G401 (cell line): ENCODE results near the gene ACVRL1. TPM values are rescaled to one million over a fixed set of nuclear protein-coding genes. Genes with fewer than 3 reads are reported as not detected.

Experiments
- DNase-seq: peaks from one replicate; pipeline ENCODE4 v3.0.0-alpha.2; 2015; ENCODE audit warnings: low spot score
- in situ Hi-C: cut with HindIII; loops from 2 replicates; pipeline ENCODE4 v1.10.0; 2016; ENCODE audit warnings: low sequenced_read_pairs, mixed read lengths
- total RNA-seq: library from RNA; depleted of rRNA; stranded (reverse); fragments of >200 nt; shearing (Covaris generic); gene quantifications from 2 replicates; pipeline ENCODE4 v1.2.3, GENCODE V29; 2014

Gene ACVRL1
- total RNA-seq, 1 experiment from 2014 or later: 2.9 TPM

GRCh38 chr12:51932218-51933076, 25.1 kb downstream of the ACVRL1 start:
- in situ Hi-C loops: no loop called here
- no peak for DNase-seq

- in situ Hi-C loops: no loop called here
- DNase-seq: no peak
Observed at GRCh38 chr12:51934080-51934479, 26.8 kb downstream of the ACVRL1 start.

- no peak for DNase-seq
- in situ Hi-C loops: no loop called here
Observed at GRCh38 chr12:51937926-51938325, 30.6 kb downstream of the ACVRL1 start.

DNA sequence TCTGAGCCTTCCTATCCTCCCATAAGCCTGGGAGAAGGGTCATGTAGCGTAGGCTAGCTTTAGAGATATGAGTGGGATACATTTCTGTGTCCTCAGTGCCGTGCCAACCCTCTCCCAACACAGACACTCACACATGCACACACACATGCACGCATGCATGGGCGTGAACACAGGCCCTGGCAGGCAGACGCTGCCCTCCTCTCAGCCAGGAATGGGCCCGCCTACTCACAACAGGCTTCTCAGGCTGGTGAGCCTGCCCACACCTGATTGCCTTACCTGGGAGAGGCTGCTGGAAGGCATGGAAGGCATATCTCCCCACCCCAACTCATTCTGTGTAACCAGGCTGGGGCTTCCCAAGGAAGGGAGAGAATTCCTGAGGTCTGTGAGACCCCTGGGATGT, 31.4 kb downstream of the ACVRL1 start:
- no peak for DNase-seq
- in situ Hi-C loops: no loop called here

- DNase-seq: no peak
Observed at GRCh38 chr12:51941011-51941581, 33.8 kb downstream of the ACVRL1 start.

GRCh38 chr12:51941604-51942003, 34.3 kb downstream of the ACVRL1 start:
- DNase-seq: no peak
- in situ Hi-C loops: no loop called here

More at GRCh38 chr12:51941011-51941581, 33.8 kb downstream of the ACVRL1 start:
- in situ Hi-C loops: no loop called here

DNA sequence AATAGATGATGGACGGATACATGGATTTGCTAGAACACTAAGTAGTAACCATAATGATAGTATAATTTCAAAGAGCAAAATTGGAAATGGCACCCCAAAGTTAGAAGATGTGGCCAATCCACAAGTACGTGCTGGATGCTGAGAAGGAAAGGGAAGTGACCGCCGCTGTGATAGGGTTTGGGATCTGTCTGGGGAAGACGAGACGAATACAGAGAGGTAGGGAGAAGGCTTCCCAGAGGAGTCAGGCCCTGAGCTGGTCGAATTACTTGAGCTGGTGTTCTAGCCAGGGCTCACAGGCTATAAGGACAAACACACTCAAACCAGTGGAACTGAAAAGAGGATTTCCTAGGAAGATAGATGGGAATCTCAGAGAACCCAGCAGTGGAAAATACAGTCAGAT, 34.8 kb downstream of the ACVRL1 start:
- no peak for DNase-seq
- in situ Hi-C loops: no loop called here

DNA sequence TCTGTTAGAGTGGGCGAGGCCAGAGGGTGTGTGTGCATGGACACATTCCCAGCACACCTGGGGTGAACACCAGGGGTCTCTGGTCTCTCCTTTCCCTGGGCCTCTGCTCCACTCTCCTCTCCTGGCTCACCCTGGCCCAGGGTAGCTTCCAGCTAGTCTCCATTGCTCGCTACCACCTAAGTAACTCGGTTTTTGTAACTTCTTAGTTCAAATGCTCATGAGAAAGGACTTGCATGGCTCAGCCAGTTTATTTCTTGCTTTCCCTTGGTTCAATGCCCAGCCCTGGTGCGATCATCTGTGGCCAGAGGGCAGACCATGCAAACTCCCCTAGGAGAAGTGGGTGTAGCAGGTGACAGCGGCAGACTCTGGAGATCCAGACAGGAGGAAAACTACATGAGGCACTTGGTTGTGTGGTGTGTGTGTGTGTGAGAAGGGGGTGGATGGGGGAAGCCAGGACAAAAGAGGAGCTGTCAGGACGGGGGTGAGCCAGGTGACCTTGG, 35.2 kb downstream of the ACVRL1 start:
- no peak for DNase-seq
- in situ Hi-C loops: no loop called here

DNA sequence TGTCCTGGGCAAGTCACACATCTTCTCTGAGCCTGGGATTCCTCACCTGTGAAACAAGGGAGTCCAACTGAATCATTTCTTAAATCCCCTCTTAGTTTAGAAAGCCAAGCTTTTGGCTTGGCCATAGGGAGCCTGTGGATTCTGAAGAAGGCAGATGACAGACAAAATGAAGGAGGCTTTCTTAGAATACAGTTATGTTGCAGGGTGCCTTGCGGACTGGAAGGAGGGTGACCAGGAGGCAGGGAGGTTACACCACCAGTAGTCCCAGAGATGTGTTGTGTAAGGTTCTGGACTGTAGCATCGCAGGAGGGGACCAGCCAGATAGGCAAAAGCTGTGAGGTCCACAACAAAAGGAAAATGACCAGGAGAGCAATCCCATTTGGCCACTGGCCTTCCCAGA, 36.0 kb downstream of the ACVRL1 start:
- DNase-seq: no peak
- in situ Hi-C loops: no loop called here

GRCh38 chr12:51944608-51945233, 37.4 kb downstream of the ACVRL1 start:
- in situ Hi-C loops: no loop called here
- no peak for DNase-seq

DNA sequence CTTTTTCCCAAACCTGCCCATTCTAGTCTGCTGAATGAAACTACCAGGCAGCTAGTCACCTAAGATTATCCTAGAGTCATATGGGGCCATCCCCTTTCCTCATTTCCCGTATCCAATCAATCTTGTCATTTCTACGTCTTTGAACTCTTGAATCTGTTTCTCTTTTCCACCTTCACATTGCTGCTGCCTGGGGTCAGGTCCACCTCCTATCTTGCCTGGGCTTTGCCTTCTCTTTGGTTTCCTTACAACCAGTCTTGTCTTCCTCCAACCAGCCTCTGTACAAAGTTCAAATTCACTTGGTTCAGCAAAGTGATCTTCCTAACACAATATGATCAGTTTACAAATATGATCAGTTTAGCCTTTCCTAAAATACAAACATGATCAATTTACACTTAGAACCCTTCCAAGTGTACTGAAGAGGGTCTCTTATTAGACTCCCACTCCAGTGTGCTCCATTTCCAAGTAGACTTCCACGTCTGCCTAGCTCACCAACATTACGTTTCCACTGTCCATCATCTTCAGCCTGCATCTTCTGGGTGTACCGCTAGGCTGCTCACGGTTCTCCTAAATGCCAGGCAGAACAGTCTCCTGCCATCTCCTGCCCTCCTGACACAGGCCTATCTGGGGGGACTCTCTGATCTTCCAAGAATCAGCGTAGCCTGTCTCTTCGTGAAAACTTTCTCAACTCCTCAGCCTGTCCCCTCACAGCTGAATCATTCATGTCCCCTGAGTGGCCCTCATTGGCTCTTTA, 40.1 kb downstream of the ACVRL1 start:
- no peak for DNase-seq
- in situ Hi-C loops: no loop called here

DNA sequence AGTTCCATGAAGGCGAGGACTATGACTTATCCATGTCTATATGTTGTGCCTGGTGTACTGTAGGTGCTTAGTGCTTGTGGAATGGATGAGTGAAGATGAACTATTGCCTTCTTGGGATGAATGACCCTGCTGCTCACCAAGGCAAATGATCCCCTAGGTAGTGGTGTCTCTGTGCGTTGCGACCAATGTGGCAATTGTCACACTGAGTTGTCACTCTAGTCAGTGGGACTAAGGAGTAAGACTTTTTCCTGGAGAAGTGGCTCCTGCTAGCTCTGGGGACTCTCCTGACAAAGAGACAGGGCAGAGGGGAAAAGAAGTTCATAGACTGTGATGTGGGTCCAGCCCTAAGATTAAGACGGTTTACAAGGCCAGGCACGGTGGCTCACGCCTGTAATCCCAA, 40.8 kb downstream of the ACVRL1 start:
- no peak for DNase-seq
- in situ Hi-C loops: no loop called here

- no peak for DNase-seq
Observed at GRCh38 chr12:51949342-51950030, 42.2 kb downstream of the ACVRL1 start.

DNA sequence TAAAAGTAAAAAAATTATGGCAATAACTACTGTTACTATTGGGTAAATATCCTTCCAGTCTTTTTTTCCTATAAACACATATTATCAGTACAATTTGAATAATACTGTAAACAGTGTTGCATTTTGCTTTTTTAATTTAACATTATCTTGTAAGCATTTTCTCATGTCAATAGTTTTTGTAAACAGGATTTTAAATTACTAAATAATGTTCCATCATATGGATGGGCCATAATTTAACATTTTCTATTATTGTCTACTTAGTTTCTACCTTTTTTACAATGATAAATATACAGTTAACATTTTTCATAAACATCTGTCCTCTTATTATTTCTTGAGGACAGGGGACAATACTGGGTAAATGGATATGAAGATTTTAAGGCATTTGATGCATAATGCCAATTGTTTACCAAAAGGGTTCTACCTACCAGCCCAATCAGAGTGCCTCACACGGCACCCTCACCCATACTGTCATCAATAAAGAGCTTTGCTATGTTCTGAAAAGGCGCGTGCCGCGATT, 43.4 kb downstream of the ACVRL1 start:
- in situ Hi-C loops: no loop called here
- no peak for DNase-seq

More at GRCh38 chr12:51949342-51950030, 42.2 kb downstream of the ACVRL1 start:
- in situ Hi-C loops: no loop called here

DNA sequence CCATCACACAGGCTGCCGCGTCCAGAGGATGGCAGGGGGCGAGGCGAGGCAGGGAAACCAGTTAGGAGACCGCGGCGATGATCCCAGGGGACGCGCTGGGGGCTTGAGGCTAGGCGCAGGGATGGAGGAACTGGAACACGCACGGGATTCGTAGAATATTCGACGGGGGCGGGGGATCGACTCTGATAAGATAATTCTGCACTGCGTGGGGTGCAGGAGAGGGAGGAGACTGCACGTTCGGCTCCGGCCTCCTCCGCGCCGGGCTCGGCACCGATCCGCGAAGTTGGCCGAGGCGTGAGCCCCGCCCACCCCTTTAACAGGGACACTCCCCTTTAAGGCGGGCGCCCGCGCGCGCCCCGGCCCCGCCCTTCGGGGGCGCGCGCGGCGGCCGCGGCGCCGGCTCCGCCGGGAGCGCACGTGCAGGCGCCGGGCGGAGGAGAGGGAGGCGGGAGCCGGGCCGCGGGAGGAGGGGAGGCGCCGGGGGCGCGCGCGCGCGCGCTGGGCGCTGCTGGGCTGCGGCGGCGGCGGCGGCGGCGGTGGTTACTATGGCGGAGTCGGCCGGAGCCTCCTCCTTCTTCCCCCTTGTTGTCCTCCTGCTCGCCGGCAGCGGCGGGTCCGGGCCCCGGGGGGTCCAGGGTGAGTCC, 44.0 kb downstream of the ACVRL1 start, which contains the start of gene ACVR1B:
TSS of gene ACVR1B (plus strand) at position 501 of the 644 bp plus-strand sequence. CDS start at position 546, 45 bp downstream.
- DNase-seq: peak; percentile 94
- in situ Hi-C loops: no loop called here

DNA sequence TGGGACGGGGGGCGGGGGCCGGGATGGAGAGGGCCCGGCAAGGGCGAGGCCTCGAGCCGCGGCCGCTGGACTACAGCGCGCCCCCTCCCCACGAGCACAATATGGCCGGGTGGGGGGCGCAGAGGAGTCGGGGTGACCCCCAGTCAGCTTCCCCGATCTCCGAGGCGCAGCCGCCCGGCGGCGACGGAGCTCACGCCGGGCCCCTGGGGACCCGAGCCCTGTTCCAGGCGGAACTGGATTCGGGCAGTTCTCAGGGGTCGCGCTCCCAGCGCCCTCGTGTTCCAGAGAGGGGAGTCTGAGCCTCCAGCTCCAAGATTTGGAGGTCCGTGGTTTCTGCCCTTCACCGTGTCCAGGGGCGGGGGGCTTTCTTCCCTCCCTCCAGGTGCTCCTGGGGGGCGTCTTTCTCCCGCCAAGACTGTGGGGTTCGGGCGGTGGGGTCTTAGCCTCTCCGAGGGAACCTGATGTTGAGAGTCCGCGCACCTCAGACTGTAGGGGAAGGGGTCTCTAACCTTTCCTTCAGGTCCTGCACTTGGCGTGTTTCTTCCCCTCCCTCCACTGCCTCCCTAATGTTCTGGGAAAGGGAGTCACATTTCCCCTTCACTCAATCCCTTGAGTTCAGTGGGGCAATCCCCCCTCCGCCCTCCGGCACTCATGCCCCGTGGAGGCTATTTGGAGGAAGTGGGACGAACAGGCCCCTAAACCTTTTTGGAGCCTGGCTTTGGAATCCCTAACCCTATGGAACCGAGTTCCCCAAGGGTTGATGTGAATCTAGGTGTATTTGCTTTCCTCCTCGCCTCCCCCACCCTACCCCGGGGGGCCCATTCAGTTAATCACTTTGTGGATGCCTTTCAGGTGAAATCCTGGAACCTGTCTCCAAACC, 44.8 kb downstream of the ACVRL1 start:
- DNase-seq: peak; percentile 43

GRCh38 chr12:51953089-51953488, 45.8 kb downstream of the ACVRL1 start:
- DNase-seq: peak; percentile 64
- in situ Hi-C loops: no loop called here

More for the DNA sequence above, 44.8 kb downstream of the ACVRL1 start:
- in situ Hi-C loops: no loop called here
